ENCODE data around the gene DNASE2B.

The DNASE2B gene, protein sequence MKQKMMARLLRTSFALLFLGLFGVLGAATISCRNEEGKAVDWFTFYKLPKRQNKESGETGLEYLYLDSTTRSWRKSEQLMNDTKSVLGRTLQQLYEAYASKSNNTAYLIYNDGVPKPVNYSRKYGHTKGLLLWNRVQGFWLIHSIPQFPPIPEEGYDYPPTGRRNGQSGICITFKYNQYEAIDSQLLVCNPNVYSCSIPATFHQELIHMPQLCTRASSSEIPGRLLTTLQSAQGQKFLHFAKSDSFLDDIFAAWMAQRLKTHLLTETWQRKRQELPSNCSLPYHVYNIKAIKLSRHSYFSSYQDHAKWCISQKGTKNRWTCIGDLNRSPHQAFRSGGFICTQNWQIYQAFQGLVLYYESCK

DNA sequence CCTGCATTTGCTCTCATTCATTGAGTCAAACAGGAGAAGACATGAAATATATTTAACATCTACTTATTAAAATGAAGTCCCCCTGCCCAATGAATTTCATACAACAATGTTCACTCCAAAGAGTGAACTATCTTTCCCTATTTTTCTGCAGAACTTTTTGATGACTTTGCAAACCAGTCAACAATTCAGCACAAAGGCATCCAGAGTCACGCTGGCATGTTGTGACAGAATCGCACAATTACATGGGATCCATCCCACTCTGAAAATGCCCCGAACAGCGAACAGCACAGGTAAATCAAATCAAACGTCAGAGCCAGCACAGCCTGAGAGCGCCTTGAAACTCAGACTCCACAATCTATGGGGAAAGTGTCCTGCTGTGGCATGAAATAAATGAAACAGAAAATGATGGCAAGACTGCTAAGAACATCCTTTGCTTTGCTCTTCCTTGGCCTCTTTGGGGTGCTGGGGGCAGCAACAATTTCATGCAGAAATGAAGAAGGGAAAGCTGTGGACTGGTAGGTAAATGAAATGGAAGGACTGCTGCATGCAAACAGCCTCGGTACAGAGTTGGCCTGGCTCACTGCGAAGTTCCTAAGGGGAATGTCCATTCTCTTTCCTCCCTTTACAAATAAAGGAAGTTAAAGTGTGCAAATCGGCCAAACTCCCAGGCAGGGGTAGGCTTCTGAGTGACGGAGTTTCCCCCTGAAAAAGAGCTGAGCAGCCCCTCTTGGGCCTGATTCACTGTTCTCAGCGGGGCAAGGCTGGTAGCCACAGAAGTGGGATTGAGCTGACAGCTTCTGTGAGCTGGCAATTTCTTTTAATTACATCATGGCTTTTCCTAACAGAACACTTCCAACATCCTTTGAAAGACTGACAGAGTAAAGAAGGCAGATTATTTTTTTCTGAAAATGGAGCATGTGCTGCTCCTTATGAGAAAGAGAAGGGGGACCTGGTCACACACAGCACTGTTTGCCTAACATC is at the start of gene DNASE2B:
DNASE2B (plus strand) TSS at position 310 of the 981 bp plus-strand sequence; CDS start at position 391, 81 bp downstream.
- Histone ChIP-seq H3F3A (ENCODE audit: insufficient read depth, low read length) (no peaks in the 10 kb centered on the region), H4K20me1 (ENCODE audit: insufficient read depth, low read length) (no peaks in the 10 kb centered on the region), H3K9me3 (ENCODE audit: low read length) (no peaks in the 10 kb centered on the region), H3K27me3 (ENCODE audit: insufficient read depth, low read length) (no peaks in the 10 kb centered on the region), H3K9me2 (ENCODE audit: low read depth, low read length) (no peaks in the 10 kb centered on the region), H3K36me3 (ENCODE audit: insufficient read depth, low read length) (no peaks in the 10 kb centered on the region), H3K27ac (ENCODE audit: low read depth, low read length, poor library complexity, severe bottlenecking) (no peak within 1 kb of the TSS), H3K9ac (ENCODE audit: low read length) (no peak within 1 kb of the TSS), H2AFZ (ENCODE audit: low read length) (no peak within 1 kb of the TSS), H3K4me1 (ENCODE audit: insufficient read depth, low read length, severe bottlenecking) (no peaks in the 10 kb centered on the region), H3K79me2 (ENCODE audit: insufficient read depth, low read length) (no peaks in the 10 kb centered on the region), H3K4me2 (ENCODE audit: low read length) (no peak within 1 kb of the TSS), H3K4me3 (ENCODE audit: low read depth, low read length, poor library complexity, severe bottlenecking) (no peak within 1 kb of the TSS)
- TF ChIP-seq, protein P1, sequence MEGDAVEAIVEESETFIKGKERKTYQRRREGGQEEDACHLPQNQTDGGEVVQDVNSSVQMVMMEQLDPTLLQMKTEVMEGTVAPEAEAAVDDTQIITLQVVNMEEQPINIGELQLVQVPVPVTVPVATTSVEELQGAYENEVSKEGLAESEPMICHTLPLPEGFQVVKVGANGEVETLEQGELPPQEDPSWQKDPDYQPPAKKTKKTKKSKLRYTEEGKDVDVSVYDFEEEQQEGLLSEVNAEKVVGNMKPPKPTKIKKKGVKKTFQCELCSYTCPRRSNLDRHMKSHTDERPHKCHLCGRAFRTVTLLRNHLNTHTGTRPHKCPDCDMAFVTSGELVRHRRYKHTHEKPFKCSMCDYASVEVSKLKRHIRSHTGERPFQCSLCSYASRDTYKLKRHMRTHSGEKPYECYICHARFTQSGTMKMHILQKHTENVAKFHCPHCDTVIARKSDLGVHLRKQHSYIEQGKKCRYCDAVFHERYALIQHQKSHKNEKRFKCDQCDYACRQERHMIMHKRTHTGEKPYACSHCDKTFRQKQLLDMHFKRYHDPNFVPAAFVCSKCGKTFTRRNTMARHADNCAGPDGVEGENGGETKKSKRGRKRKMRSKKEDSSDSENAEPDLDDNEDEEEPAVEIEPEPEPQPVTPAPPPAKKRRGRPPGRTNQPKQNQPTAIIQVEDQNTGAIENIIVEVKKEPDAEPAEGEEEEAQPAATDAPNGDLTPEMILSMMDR (IDR thresholded peaks at IDR 0.05; ENCODE audit: low read length) = no peak
- TF ChIP-seq EZH2 (IDR thresholded peaks at IDR 0.05; ENCODE audit: borderline replicate concordance, low read length) = no peak

DNA sequence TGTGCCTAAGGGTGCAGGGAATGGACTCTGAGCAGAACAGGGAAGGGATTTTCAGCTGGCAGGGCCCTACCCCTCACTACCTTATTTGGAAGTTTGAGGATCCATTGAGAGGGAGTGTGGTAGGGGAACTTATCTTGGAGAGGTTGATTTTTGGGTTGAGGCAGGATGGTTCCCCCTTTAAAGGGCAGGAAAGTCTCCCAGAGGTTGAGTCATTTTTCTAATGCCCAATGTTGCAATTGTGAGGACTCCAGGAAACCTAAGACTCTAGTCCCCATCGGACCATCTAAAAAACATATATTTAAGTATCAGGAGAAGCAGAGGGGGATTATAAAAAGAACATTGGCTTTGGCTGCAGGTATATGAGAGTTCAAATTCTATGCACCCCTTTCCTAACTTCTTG is 49.5 kb upstream of the DNASE2B start:
- Histone ChIP-seq H3K4me1 (ENCODE audit: insufficient read depth, low read length, severe bottlenecking) (peaks cover 4% of the 10 kb centered on the region), H3K9me2 (ENCODE audit: low read depth, low read length) (no peaks in the 10 kb centered on the region), H3K9me3 (ENCODE audit: low read length) (no peaks in the 10 kb centered on the region), H2AFZ (ENCODE audit: low read length) (no peak overlapping the region), H3K4me3 (ENCODE audit: low read depth, low read length, poor library complexity, severe bottlenecking) (no peak overlapping the region), H3F3A (ENCODE audit: insufficient read depth, low read length) (no peaks in the 10 kb centered on the region), H3K4me2 (ENCODE audit: low read length) (no peak overlapping the region), H3K36me3 (ENCODE audit: insufficient read depth, low read length) (no peaks in the 10 kb centered on the region), H3K79me2 (ENCODE audit: insufficient read depth, low read length) (no peaks in the 10 kb centered on the region), H3K27me3 (ENCODE audit: insufficient read depth, low read length) (no peaks in the 10 kb centered on the region), H3K9ac (ENCODE audit: low read length) (no peak overlapping the region), H3K27ac (ENCODE audit: low read depth, low read length, poor library complexity, severe bottlenecking) (no peak overlapping the region), H4K20me1 (ENCODE audit: insufficient read depth, low read length) (no peaks in the 10 kb centered on the region)
- TF ChIP-seq, protein P1 (IDR thresholded peaks at IDR 0.05; ENCODE audit: low read length) = no peak
- TF ChIP-seq EZH2 (IDR thresholded peaks at IDR 0.05; ENCODE audit: borderline replicate concordance, low read length) = no peak

DNA sequence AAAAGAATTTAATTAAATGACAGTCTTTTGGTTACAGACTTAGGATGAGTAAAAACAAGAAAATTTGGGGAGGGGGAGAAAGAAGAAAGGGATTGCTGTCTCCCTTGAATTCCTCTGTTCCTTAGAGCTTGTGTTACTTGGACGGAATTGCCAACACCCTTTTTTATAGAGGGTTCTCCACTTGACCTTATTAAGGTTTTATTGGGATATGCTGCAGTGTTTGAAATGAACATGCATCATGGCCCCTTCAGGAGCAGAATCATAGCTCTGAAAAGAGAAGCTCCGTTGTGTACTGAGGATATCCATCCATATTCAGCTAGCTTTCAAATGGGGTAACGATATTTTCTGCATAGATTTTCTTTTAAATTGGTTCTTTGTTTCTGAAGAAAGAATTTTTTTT is 48.2 kb upstream of the DNASE2B start:
- H3K9me3 ChIP-seq (ENCODE audit: low read length) = no peaks in the 10 kb centered on the region
- H3K4me3 ChIP-seq (ENCODE audit: low read depth, low read length, poor library complexity, severe bottlenecking) = no peak overlapping the region
- no peaks in the 10 kb centered on the region for H3K36me3 ChIP-seq (ENCODE audit: insufficient read depth, low read length)
- H3K4me2 ChIP-seq (ENCODE audit: low read length) = no peak overlapping the region
- H2AFZ ChIP-seq (ENCODE audit: low read length) = no peak overlapping the region
- no peak for TF ChIP-seq EZH2 (IDR thresholded peaks at IDR 0.05; ENCODE audit: borderline replicate concordance, low read length)
- TF ChIP-seq, protein P1 (IDR thresholded peaks at IDR 0.05; ENCODE audit: low read length) = no peak
- no peaks in the 10 kb centered on the region for H4K20me1 ChIP-seq (ENCODE audit: insufficient read depth, low read length)
- no peaks in the 10 kb centered on the region for H3K79me2 ChIP-seq (ENCODE audit: insufficient read depth, low read length)
- peaks cover 4% of the 10 kb centered on the region for H3K4me1 ChIP-seq (ENCODE audit: insufficient read depth, low read length, severe bottlenecking)
- no peaks in the 10 kb centered on the region for H3F3A ChIP-seq (ENCODE audit: insufficient read depth, low read length)
- no peaks in the 10 kb centered on the region for H3K9me2 ChIP-seq (ENCODE audit: low read depth, low read length)
- no peaks in the 10 kb centered on the region for H3K27me3 ChIP-seq (ENCODE audit: insufficient read depth, low read length)
- H3K27ac ChIP-seq (ENCODE audit: low read depth, low read length, poor library complexity, severe bottlenecking) = no peak overlapping the region
- no peak overlapping the region for H3K9ac ChIP-seq (ENCODE audit: low read length)

All from OCI-LY1 (cell line).